ENCODE data around the gene WWC1.

The WWC1 gene

GRCh38 chr5:168291342-168291963, at the start of gene WWC1:
Gene WWC1 (plus strand): TSS chr5:168291645. CDS start chr5:168292153, 508 bp downstream.
- peak; percentile 62 to 72 for DNase-seq

GRCh38 chr5:168244838-168245559, 46.4 kb upstream of the WWC1 start:
- DNase-seq: no peak

- DNase-seq: no peak
These were observed 41.5 kb upstream of the WWC1 start for GRCh38 chr5:168249923-168250322.

- no peak for DNase-seq
These were observed 40.2 kb upstream of the WWC1 start for GRCh38 chr5:168251259-168251658.

GRCh38 chr5:168254013-168254693, 37.3 kb upstream of the WWC1 start:
- no peak for DNase-seq

- no peak for DNase-seq
These were observed 30.9 kb upstream of the WWC1 start for GRCh38 chr5:168260353-168261226.

- DNase-seq: no peak
These were observed 30.2 kb upstream of the WWC1 start for GRCh38 chr5:168261227-168261571.

- DNase-seq: no peak
These were observed 29.3 kb upstream of the WWC1 start for GRCh38 chr5:168262042-168262743.

- no peak for DNase-seq
These were observed 28.3 kb upstream of the WWC1 start for GRCh38 chr5:168263121-168263520.

GRCh38 chr5:168266016-168266415, 25.4 kb upstream of the WWC1 start:
- no peak for DNase-seq

- peak; percentile 89 to 90 for DNase-seq
These were observed 22.2 kb upstream of the WWC1 start for GRCh38 chr5:168268949-168269936.

- no peak for DNase-seq
These were observed 21.5 kb upstream of the WWC1 start for GRCh38 chr5:168269937-168270330.

- no peak for DNase-seq
These were observed 21.0 kb upstream of the WWC1 start for GRCh38 chr5:168270476-168270875.

GRCh38 chr5:168273056-168273980, 18.1 kb upstream of the WWC1 start:
- peak; percentile 41 to 54 for DNase-seq

- no peak for DNase-seq
These were observed 17.0 kb upstream of the WWC1 start for GRCh38 chr5:168274406-168274805.

- DNase-seq: no peak
These were observed 15.5 kb upstream of the WWC1 start for GRCh38 chr5:168275940-168276339.

- DNase-seq: no peak
These were observed 9.3 kb upstream of the WWC1 start for GRCh38 chr5:168282120-168282519.

- DNase-seq: no peak
These were observed 6.6 kb upstream of the WWC1 start for GRCh38 chr5:168284809-168285208.

GRCh38 chr5:168285696-168286095, 5.7 kb upstream of the WWC1 start:
- DNase-seq: no peak

- peak in 1 of 2 experiments; percentile 38 for DNase-seq
These were observed 5.1 kb upstream of the WWC1 start for GRCh38 chr5:168286386-168286785.
